GM12872 (cell line): Measurements from ENCODE around the gene NKAIN2.

Experiments used
- TF ChIP-seq, protein P1 (sequence below): IDR thresholded peaks from 3 replicates; pipeline ENCODE4 v1.5.1; 2011; ENCODE audit warnings: low read depth, mild to moderate bottlenecking, low read length, moderate library complexity; ENCODE audit not compliant: insufficient read depth

Gene NKAIN2

DNA sequence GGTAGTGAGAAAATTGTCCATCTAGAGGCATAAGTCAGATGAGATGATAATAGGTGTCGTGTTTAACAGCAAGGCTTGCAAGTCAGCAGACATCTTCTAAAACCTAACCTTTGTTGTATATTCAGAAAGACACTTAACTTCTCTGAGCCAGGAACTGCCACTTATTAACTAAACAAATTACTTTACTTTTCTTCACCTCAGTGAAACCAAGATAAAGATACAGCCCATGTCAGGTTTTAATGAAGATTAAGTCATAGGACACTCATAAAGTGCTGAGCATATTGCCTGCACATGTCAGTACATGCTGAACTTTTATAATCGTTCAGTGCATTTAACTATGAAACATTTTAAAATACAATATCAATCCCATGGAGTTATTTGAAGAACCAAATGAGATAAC lies 286.8 kb downstream of the NKAIN2 start:
- TF ChIP-seq, protein P1, sequence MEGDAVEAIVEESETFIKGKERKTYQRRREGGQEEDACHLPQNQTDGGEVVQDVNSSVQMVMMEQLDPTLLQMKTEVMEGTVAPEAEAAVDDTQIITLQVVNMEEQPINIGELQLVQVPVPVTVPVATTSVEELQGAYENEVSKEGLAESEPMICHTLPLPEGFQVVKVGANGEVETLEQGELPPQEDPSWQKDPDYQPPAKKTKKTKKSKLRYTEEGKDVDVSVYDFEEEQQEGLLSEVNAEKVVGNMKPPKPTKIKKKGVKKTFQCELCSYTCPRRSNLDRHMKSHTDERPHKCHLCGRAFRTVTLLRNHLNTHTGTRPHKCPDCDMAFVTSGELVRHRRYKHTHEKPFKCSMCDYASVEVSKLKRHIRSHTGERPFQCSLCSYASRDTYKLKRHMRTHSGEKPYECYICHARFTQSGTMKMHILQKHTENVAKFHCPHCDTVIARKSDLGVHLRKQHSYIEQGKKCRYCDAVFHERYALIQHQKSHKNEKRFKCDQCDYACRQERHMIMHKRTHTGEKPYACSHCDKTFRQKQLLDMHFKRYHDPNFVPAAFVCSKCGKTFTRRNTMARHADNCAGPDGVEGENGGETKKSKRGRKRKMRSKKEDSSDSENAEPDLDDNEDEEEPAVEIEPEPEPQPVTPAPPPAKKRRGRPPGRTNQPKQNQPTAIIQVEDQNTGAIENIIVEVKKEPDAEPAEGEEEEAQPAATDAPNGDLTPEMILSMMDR, result no peak

DNA sequence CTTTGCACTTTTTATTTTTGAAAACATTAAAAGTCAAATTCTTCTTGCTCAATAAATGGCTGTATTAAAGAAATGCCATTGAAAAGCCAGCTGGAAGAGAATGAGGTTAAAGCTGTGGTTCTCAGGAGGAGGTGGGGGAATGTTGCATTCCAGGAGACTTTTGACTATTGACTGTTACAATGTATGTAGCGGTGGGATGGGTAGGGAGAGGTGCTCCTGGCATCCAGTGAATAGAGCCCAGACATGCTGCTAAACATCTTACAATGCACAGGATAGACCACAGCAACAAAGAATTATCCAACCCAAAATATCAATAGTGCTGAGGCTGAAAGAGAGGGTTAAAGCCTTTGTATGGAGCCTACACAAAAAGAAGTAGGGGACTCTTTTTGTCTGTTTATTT lies 295.9 kb downstream of the NKAIN2 start:
- TF ChIP-seq, protein P1, result no peak

DNA sequence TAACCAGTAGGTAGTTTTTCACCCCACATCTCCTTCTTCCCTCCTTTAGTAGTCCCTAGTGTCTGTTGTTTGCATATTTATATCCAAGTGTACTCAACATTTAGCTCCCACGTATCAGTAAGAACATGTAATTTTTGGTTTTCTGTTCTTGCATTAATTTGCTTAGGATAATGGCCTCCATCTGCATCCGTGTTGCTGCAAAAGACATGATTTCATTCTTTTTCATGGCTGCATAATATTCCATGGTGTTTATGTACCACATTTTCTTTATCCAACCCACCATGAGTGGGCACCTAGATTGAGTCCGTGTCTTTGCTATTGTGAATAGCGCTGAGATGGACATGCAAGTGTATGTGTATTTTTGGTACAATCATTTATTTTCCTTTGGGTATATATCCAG lies 306.8 kb downstream of the NKAIN2 start:
- TF ChIP-seq, protein P1, result no peak

DNA sequence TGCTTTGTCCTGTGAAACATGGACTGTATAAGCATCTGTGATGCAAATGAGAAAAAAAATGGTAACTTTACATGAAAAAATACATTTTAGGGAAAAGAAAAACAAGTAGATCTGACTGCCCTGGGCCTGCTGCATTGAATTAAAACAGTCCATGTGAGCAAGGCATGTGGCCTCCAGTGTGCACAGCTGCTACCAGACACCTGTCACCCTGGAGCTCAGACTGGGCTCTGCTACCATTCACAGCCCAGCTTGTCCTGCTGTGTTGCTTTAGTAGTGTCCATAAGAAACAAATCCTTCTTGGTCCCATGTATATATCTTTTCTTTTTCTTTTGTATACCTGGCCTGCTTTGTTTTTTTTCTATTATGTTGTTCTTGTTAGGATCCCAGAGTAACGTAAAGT lies 315.9 kb downstream of the NKAIN2 start:
- TF ChIP-seq, protein P1, result no peak

DNA sequence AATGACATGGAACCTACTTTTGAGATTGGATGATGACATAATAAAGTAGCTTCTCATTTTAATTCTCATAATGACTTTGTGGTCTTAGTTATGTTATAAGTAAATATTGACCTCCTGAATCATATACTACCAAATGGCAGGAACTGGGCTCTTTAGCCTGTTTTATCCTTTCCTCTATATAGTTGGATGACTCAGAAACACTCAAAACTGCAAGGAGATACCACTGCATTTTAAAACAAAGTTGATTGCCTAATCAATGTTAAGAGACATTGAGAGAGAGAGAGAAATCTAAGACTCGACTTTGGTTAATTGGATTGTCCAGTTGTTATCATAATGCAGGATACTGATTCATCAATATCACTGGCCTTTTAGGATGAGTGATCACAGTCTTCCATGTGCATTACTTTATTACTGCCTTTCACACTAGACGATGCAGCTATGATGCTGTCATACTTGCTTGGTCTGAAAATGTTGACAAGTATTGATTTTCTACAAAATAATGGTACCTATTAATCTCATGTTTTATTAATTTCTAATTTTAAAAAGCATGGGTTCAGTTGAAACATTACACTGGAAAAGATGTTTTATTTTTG lies 320.0 kb downstream of the NKAIN2 start:
- TF ChIP-seq, protein P1, result no peak

DNA sequence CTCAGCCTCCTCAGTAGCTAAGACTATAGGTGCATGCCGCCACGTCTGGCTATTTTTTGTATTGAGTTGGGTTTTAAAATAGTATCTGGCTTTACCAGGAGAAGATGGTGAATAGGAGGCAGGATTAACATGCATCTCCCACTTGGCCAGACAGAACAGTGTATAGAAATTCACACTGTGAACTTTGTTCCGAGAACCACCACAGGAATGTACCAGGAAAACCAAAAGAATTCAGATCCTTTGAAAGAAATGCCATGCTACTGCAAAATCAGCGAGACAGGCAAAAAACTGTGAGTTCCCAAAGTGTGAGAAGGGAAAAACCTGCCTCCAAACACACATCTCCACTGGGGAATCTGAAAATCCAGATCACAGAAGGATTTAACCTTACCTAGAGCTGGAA lies 327.6 kb downstream of the NKAIN2 start:
- TF ChIP-seq, protein P1, result no peak

DNA sequence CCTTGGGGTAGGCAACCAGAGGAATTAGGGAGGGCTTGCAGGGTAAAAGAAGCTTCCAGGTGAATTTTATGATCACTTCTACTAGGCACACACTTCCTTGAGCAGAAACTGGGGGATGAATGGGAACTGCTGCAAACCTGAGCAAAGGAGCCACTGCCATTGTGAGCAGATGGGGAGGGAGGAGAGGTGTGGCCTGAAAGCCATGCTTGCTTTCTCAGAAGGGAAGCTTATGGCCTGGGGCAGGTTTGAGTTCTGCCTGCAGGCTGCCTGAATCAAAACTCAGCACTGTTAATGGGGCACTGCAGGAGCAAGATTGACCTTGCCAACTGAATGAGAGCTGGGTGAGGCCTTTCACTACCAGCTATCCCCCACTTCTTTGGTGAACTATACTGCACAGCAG lies 328.1 kb downstream of the NKAIN2 start:
- TF ChIP-seq, protein P1, result no peak
